K562 (cell line): ENCODE measurements around the gene IP6K3. TPM values are rescaled to one million over a fixed set of nuclear protein-coding genes. Genes with fewer than 3 reads are reported as not detected.

Source experiments
- REST ChIP-seq, 2 experiments: fragments of 450-650 bp; formaldehyde crosslinking in 1 of 2; IDR thresholded peaks; 2 replicates each; pipeline versions ENCODE4 v1.4.0 to v1.6.1; 2014 to 2020; ENCODE audit warnings: mild to moderate bottlenecking in 2 of 2, borderline replicate concordance in 1 of 2, low read depth in 1 of 2
- SMC3 ChIP-seq: conservative IDR thresholded peaks from 2 replicates; pipeline ENCODE4 v1.6.1; 2011; ENCODE audit warnings: low read depth, low read length, improper control_type of control experiment; ENCODE audit not compliant: insufficient read depth
- polyA plus RNA-seq, 8 experiments: library from polyadenylated mRNA; depleted of rRNA in 4 of 8; stranded (reverse) in 5 of 8; unstranded in 3 of 8; fragments of >200 nt; fragmentation: Nextera tagmentation in 2 of 8; fragmentation: Illumina TruSeq in 1 of 8; extraction: Ambion mirVana in 2 of 8; extraction: Trizol in 1 of 8; gene quantifications; 2 replicates each; pipeline versions ENCODE4 v1.2.1 to v1.2.3, GENCODE V29; 2011 to 2014; ENCODE audit warnings: inconsistent platforms in 1 of 8, missing spikeins in 1 of 8
- total RNA-seq, 7 experiments: library from RNA; depleted of rRNA in 6 of 7; stranded (reverse); fragments of >200 nt in 6 of 7; fragmentation: Illumina TruSeq in 2 of 7; extraction: Trizol in 2 of 7; gene quantifications; 2 replicates each; pipeline versions ENCODE4 v1.2.1 to v1.2.3, GENCODE V29; 2011 to 2021; ENCODE audit warnings: low replicate concordance in 1 of 7

The IP6K3 gene
- total and polyA plus RNA-seq, 9 of the 15 experiments (the other 6 are each of a cell fraction or from before 2014, with no cell fraction given), result not detected

DNA sequence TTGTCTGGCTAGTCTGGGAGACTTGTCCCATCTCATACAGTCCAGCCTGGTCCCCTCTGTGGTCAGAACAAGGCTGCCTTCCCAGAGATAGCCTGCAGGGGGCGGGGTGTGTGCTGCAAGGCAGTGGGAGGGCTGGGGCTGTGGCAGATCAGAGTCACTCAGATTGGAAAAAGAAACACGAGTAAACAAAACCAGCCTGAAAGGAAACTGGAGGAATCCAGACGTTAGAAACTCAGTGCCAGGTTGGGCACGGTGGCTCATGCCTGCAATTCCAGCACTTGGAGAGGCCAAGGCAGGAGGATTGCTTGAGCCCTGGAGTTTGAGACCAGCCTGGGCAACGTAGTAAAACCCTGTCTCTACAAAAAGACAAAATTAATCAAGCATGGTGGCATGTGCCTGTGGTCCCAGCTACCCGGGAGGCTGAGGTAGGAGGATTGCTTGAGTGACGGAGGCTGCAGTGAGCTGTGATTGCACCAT, 22.0 kb upstream of the IP6K3 start (continued):
- TF ChIP-seq REST (IDR thresholded peaks at IDR 0.05; ENCODE audit: borderline replicate concordance) (peak; percentile 66; the same call in 1 of the 2 replicates), REST (CRISPR knock-in tag; IDR thresholded peaks at IDR 0.05; ENCODE audit: low read depth) (no peak), SMC3 (peak; percentile 77; the same call in 1 of the 2 replicates)
- TF ChIP-seq, all 486 proteins: peak for 16
